Urinary bladder (tissue), 4 donors: ENCODE data around the gene GRAMD4. TPM values are rescaled to one million over a fixed set of nuclear protein-coding genes. Genes with fewer than 3 reads are reported as not detected.

Experiments
- DNase-seq: peaks from one replicate; pipeline ENCODE4 v3.0.0-alpha.2; 2015; ENCODE audit errors: extremely low spot score
- H3K27ac ChIP-seq: one replicate; pipeline ENCODE4 v1.5.1; 2013; ENCODE audit warnings: low read depth, mild to moderate bottlenecking, moderate library complexity
- H3K36me3 ChIP-seq: one replicate; pipeline ENCODE4 v1.6.1; 2013; ENCODE audit warnings: mild to moderate bottlenecking, moderate library complexity; ENCODE audit not compliant: insufficient read depth
- H3K4me1 ChIP-seq: one replicate; pipeline ENCODE4 v1.6.1; 2013; ENCODE audit warnings: mild to moderate bottlenecking, moderate library complexity; ENCODE audit not compliant: insufficient read depth
- H3K4me3 ChIP-seq: one replicate; pipeline ENCODE4 v1.5.1; 2013; ENCODE audit warnings: low read depth, low read length
- WGBS: extraction: QIAGEN DNeasy Blood & Tissue Kit; methylation state at CpG from one replicate; pipeline ENCODE4 v1.1.7; 2013; 5-methylcytosine and 5-hydroxymethylcytosine counted together
- polyA plus RNA-seq: library from polyadenylated mRNA; stranded (reverse); fragments of 200-250 nt; gene quantifications from one replicate; pipeline ENCODE4 v1.2.3, GENCODE V29; 2013
- total RNA-seq: library from RNA; depleted of rRNA; stranded (reverse); fragments of >200 nt; gene quantifications from one replicate; pipeline ENCODE4 v1.2.3, GENCODE V29; 2014
- donor health status: healthy with polysubstance abuse.
- donor health status: healthy.

Gene GRAMD4
- total and polyA plus RNA-seq, 2 donors, result 10.9 to 13.1 TPM

DNA sequence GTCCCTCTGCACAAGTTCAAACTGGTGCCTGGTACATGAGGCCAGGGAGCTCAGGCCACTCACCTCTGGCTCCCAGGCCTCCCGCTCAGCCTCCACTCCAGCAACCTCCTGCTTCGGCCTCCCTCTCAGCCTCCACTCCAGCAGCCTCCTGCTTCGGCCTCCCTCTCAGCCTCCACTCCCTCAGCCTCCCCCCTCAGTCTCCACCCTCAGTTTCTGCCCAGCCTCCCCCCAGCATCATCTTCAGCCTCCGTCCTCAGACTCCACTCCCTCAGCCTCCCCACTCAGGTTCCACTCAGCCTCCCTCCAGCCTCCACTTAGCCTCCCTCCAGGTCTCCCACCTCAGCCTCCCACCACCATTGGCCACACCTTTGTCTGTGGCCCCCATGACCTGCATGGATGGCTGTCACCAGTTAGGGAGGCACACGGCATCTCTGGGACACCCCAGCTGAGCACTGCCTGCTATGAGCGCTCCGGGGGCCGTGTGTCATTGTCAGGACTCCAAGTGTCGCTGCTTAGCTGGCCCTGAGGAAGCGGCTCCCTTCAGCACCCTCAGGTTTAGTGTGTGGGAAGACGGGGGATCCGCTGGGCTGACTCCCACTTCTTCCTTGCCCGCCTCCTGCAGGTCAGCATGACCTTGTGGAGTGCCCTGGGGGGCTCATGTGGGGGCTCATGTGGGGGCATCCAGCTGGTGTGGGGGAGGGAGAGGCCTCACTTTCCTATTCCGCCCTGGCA lies 39.0 kb downstream of the GRAMD4 start:
- Histone ChIP-seq H3K4me1 (no peaks in the 10 kb centered on the region), H3K36me3 (no peaks in the 10 kb centered on the region), H3K4me3 (no peak overlapping the region), H3K27ac (no peak overlapping the region)
- no peak for DNase-seq
- WGBS, result 96% methylated on average over 14 of the region's 14 CpGs

DNA sequence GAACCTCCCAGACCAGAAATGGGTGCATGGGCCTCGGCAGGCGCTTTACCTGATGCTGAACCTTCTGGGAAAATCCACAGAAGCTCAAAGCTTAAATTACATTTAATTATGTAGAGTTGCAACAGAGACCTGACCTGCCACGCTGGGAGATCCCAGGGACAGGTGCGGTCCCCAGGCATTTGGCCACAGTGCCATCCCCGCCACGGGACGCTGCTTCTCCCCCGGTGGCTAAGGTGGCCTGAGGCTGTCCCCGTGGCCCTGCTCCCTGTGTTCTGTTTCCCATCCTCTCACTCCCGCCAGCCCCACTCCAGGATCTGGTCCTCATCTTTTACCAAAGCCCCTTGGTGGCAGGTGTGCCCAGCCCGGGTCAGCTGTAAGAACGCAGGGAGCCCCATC lies 39.6 kb downstream of the GRAMD4 start:
- no peak for DNase-seq
- no peaks in the 10 kb centered on the region for H3K36me3 ChIP-seq
- no peak overlapping the region for H3K27ac ChIP-seq
- WGBS, result 96% methylated on average over 12 of the region's 12 CpGs
- H3K4me3 ChIP-seq, result no peak overlapping the region
- H3K4me1 ChIP-seq, result no peaks in the 10 kb centered on the region

- Histone ChIP-seq H3K4me3 (no peak overlapping the region), H3K36me3 (no peaks in the 10 kb centered on the region), H3K4me1 (no peaks in the 10 kb centered on the region), H3K27ac (no peak overlapping the region)
- WGBS, result 67% methylated on average over 11 of the region's 11 CpGs
- no peak for DNase-seq
Measured at GRCh38 chr22:46660604-46661201, 40.5 kb downstream of the GRAMD4 start.

DNA sequence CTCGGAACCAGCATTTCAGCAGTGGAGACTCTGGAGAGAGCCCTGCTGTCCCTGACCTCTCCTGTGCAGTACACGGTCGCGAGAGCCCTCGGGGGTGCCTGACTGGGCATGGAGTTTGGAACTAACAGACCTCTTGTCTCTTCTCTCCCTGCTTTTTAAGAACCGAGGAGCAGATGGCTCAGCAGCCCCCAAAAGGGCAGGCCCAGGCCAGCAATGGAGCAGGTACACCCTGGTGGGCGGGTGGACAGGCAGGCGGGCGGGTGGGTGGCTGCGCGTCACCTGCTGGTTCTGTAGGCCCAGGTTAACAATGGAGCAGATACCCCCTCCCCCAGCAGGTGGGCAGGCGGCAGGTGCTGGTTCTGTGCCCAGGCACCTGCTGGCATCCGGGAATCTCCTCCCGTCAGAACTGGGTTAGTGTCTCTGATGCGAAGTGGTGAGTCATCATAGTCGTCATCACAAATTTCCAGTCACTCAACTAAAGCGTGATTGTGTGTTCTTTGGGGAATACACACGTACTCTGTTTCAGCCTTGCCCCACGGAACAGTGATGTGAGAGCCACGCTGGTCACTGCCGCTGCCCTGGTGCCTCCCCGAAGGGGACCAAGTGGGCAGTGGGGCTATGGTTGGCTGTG lies 41.1 kb downstream of the GRAMD4 start:
- 83% methylated on average over 22 of the region's 22 CpGs for WGBS
- Histone ChIP-seq H3K4me1 (no peaks in the 10 kb centered on the region), H3K27ac (no peak overlapping the region), H3K4me3 (no peak overlapping the region), H3K36me3 (no peaks in the 10 kb centered on the region)
- no peak for DNase-seq

DNA sequence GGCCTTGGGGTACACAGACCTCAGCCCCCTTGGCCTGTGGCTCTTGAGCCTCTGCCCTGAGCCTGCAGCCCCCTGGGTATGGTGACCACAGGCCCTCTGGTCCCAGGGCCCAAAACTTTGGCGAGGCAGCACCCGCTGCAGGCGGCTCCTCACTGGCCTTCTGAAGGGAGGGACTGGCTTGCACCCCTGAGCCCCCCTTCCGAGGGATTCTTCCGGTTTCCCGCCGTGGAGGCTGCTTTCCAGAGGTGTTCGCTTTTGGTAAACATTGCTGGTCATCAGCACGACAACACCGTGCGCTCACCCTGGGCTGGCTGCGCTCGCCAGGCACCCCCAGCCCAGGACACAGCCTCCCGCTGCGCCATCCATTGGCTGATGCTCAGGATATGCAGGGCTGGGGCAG lies 42.0 kb downstream of the GRAMD4 start:
- H3K4me3 ChIP-seq, result no peak overlapping the region
- 83% methylated on average over 15 of the region's 15 CpGs for WGBS
- DNase-seq, result no peak
- no peak overlapping the region for H3K27ac ChIP-seq
- no peaks in the 10 kb centered on the region for H3K4me1 ChIP-seq
- no peaks in the 10 kb centered on the region for H3K36me3 ChIP-seq

DNA sequence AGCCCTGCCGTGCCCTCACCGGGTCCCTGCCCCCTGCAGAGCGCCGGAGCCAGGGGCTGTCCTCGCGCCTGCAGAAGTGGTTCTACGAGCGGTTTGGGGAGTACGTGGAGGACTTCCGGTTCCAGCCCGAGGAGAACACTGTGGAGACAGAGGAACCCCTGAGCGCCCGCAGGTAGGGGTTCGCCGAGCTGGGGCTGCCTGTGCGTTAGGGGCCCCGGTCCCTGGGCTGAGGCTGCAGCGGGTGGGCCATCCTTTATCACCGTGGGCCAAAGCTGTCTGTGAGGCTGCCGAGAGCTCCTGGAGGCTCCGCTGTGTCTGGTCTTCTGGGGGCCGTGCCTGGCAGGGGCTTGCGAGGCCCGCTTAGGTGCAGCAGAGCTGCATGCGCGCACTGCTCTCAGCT lies 42.8 kb downstream of the GRAMD4 start:
- H3K4me3 ChIP-seq, result no peak overlapping the region
- DNase-seq, result no peak
- no peaks in the 10 kb centered on the region for H3K36me3 ChIP-seq
- H3K27ac ChIP-seq, result no peak overlapping the region
- H3K4me1 ChIP-seq, result no peaks in the 10 kb centered on the region
- 85% methylated on average over 26 of the region's 26 CpGs for WGBS

GRCh38 chr22:46663436-46664100 lies 43.4 kb downstream of the GRAMD4 start:
- DNase-seq, result no peak
- H3K36me3 ChIP-seq, result no peaks in the 10 kb centered on the region
- H3K27ac ChIP-seq, result no peak overlapping the region
- H3K4me1 ChIP-seq, result no peaks in the 10 kb centered on the region
- H3K4me3 ChIP-seq, result no peak overlapping the region
- 93% methylated on average over 28 of the region's 28 CpGs for WGBS

DNA sequence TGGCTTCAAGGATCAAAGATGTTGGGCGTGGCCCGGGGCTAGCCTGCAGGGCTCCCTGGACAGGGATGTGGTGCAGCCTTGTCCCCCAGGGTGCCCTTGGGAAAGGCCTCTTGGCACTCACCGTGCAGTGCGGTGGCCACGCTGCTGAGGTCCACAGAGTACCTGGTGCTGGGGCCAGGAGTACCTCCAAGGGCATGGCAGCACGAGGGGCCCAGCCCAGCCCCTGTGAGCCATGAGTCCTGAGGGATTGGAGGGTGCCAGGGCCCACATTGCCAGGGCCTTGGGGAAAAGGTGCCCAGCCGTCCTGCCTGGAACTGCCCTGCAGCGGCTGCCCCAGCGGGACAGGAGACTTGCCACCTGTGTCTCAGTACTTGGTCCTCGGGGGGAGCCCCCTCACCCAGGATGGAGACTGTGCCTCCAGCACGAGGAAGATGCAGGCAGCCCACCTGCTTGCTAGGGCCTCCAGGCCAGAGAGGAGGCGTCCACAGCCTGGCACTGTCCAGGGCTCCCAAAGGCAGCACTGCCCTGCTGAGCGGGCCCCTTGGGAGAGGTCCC lies 44.2 kb downstream of the GRAMD4 start:
- H3K36me3 ChIP-seq, result no peaks in the 10 kb centered on the region
- no peak for DNase-seq
- no peak overlapping the region for H3K27ac ChIP-seq
- WGBS, result 98% methylated on average over 13 of the region's 13 CpGs
- no peaks in the 10 kb centered on the region for H3K4me1 ChIP-seq
- H3K4me3 ChIP-seq, result no peak overlapping the region

- H3K27ac ChIP-seq, result no peak overlapping the region
- WGBS, result 96% methylated on average over 21 of the region's 21 CpGs
- H3K4me1 ChIP-seq, result no peaks in the 10 kb centered on the region
- no peaks in the 10 kb centered on the region for H3K36me3 ChIP-seq
- DNase-seq, result no peak
- H3K4me3 ChIP-seq, result no peak overlapping the region
Measured at GRCh38 chr22:46665151-46665695, 45.0 kb downstream of the GRAMD4 start.

- Histone ChIP-seq H3K4me3 (no peak overlapping the region), H3K36me3 (no peaks in the 10 kb centered on the region), H3K27ac (no peak overlapping the region), H3K4me1 (no peaks in the 10 kb centered on the region)
- no peak for DNase-seq
- WGBS, result 96% methylated on average over 18 of the region's 18 CpGs
Measured at GRCh38 chr22:46665751-46666280, 45.6 kb downstream of the GRAMD4 start.

GRCh38 chr22:46666577-46667244 lies 46.5 kb downstream of the GRAMD4 start:
- Histone ChIP-seq H3K4me3 (no peak overlapping the region), H3K36me3 (no peaks in the 10 kb centered on the region), H3K4me1 (no peaks in the 10 kb centered on the region), H3K27ac (no peak overlapping the region)
- WGBS, result 98% methylated on average over 17 of the region's 17 CpGs
- DNase-seq, result no peak

DNA sequence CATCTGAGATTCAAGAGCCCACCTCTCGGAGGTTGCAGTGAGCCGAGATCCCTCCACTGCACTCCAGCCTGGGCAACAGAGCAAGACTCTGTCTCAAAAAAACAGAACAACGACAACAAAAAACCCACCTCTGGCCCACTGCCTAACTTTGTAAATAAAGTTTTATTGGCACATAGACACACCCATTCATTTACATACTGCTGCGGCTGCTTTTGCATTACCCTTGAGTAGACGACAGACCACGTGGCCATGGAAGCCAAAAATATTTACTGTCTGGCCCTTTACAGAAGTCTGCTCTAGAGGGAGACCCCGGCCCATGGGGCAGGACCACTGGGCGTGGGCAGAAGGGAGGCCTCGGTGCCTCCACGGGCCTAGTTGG lies 47.0 kb downstream of the GRAMD4 start:
- 92% methylated on average over 10 of the region's 10 CpGs for WGBS
- no peak overlapping the region for H3K4me3 ChIP-seq
- no peak for DNase-seq
- no peak overlapping the region for H3K27ac ChIP-seq
- H3K36me3 ChIP-seq, result no peaks in the 10 kb centered on the region
- H3K4me1 ChIP-seq, result no peaks in the 10 kb centered on the region

DNA sequence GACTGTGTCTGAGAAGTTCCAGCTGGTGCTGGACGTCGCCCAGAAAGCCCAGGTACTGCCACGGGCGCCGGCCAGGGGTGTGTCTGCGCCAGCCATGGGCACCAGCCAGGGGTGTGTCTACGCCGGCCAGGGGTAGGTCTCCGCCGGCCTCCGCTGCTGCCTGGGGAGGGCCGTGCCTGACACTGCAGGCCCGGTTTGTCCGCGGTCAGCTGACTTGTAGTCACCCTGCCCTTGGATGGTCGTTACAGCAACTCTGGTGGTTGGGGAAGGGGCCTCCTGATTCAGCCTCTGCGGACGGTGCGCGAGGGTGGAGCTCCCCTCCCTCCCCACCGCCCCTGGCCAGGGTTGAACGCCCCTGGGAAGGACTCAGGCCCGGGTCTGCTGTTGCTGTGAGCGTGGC lies 47.9 kb downstream of the GRAMD4 start:
- no peaks in the 10 kb centered on the region for H3K4me1 ChIP-seq
- no peaks in the 10 kb centered on the region for H3K36me3 ChIP-seq
- no peak for DNase-seq
- no peak overlapping the region for H3K4me3 ChIP-seq
- 82% methylated on average over 24 of the region's 24 CpGs for WGBS
- no peak overlapping the region for H3K27ac ChIP-seq
